Stimulated activated CD8-positive, alpha-beta memory T cell treated with anti-CD3 and anti-CD28 coated beads, Interleukin-2, amount 100 ng/mL, for 1 hour (primary cell): ENCODE measurements around the gene LAIR2.

Experiments
- DNase-seq, 2 donors: peaks; one replicate each; pipeline ENCODE4 v3.0.0-alpha.2; 2020; ENCODE audit warnings: low read depth in 2 of 2

LAIR2 gene, protein sequence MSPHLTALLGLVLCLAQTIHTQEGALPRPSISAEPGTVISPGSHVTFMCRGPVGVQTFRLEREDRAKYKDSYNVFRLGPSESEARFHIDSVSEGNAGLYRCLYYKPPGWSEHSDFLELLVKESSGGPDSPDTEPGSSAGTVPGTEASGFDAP

DNA sequence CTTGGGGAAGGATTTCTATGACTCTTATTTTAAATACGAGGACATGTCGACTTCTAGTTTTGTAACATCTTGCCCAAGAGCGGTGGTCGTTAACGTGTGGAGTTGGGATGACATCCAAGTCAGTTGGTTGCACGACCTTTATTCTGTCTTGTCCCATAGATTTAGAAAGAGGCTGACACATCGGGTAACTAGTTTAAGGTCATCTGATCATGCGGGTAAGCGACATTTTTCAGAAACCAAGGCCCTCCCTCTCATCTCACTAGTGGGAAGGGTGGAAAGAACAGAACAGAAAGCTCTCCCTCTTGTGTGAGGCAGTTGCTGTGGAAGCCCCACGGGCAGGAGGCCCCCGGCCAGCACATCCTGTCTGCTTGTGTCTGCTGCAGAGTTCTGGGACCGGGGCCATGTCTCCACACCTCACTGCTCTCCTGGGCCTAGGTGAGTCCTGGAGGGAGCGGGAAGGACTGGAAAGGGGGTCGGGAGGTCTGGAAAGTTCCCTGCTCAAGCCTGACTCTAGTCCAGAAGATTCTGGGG is at the start of gene LAIR2:
Gene LAIR2 (plus strand): TSS at position 314 of the 531 bp plus-strand sequence. CDS start 88 bp downstream, at position 402.
- DNase-seq = no peak

DNA sequence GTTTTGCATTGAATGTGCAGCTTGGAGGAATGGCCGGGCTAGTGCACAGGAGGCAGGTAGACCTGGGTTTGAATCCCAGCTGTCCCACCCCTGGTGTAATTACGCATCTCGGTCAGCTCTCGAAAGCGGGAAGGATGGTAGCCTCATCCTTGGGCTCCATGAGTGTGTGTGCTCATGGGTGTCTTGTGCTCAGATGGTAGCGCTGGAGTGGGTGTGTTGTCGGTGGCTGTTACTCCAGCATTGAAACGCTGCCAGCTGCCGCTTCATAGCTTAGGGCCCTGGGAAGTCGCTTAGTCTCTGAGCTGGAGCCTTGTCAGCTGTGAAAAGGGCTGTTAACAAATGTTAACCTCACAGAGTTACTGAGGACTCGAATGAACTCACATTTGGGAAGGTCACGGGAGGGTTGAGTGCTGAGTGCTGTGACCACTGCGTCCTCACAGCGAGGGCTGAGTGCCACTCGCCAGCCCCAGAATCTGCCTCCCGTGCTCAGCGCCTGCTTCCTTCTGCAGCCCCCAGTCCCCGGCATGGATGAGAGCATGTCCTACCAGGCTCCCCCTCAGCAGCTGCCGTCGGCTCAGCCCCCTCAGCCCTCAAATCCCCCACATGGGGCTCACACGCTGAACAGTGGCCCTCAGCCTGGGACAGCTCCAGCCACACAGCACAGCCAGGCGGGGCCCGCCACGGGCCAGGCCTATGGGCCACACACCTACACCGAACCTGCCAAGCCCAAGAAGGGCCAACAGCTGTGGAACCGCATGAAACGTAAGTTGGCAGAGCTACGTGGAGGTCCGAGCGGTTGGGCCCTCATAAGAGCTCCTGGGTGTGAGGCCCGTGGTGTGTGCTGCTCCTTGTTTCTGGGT is 48.5 kb upstream of the LAIR2 start:
- DNase-seq = no peak

DNA sequence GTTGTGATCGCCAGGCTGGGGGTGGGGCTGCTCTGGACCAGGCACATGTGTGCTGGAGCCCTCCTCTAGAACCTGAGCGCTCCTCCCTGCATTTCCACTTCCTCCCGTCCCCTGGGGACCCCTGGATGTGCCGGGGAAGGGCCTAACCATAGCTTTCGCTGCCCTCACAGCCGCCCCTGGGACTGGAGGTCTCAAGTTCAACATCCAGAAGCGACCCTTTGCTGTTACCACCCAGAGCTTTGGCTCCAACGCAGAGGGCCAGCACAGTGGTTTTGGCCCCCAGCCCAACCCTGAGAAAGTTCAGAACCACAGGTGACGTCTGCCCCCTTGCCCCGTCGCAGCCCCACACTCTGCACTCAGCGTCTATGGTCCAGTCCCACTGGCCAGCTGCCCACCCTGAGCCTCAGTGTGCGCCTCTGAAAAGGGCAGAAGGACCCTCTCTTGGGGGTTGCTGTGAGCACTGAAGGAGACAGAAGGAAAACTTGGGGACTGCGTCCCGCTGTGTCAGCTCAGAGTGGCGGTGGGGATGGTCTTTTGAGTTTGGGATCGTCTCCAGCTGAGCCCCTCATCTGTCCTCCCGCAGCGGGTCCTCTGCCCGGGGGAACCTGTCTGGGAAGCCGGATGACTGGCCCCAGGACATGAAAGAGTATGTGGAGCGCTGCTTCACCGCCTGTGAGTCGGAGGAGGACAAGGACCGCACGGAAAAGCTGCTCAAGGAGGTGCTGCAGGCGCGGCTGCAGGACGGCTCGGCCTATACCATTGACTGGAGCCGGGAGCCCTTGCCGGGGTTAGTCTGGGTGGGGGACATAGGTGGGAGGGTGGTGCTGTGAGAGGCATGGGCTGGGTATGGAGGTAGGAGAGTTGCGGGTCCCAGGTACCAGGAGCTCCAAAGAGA is 47.6 kb upstream of the LAIR2 start:
- no peak for DNase-seq

DNA sequence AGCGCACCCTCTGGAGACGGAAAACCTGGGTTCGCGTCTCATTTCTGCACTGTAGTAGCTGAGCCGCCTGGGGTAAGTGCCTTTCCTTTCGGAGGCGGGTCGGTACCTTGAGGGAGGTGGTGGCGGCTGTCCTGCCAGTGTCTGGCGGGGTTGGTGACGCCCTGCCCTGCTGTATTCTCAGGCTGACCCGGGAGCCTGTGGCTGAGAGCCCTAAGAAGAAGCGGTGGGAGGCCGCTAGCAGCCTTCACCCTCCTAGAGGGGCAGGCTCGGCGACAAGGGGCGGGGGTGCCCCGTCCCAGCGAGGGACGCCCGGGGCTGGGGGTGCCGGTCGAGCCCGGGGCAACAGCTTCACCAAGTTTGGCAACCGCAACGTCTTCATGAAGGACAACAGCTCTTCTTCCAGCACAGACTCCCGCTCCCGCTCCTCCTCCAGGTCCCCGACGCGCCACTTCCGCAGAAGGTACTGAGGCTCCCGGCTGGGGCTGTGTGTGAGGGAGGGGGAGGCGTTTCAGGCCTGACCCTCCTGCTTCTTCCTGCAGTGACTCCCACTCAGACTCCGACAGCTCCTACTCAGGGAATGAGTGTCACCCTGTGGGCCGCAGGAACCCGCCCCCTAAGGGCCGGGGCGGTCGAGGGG is 46.7 kb upstream of the LAIR2 start:
- no peak for DNase-seq

DNA sequence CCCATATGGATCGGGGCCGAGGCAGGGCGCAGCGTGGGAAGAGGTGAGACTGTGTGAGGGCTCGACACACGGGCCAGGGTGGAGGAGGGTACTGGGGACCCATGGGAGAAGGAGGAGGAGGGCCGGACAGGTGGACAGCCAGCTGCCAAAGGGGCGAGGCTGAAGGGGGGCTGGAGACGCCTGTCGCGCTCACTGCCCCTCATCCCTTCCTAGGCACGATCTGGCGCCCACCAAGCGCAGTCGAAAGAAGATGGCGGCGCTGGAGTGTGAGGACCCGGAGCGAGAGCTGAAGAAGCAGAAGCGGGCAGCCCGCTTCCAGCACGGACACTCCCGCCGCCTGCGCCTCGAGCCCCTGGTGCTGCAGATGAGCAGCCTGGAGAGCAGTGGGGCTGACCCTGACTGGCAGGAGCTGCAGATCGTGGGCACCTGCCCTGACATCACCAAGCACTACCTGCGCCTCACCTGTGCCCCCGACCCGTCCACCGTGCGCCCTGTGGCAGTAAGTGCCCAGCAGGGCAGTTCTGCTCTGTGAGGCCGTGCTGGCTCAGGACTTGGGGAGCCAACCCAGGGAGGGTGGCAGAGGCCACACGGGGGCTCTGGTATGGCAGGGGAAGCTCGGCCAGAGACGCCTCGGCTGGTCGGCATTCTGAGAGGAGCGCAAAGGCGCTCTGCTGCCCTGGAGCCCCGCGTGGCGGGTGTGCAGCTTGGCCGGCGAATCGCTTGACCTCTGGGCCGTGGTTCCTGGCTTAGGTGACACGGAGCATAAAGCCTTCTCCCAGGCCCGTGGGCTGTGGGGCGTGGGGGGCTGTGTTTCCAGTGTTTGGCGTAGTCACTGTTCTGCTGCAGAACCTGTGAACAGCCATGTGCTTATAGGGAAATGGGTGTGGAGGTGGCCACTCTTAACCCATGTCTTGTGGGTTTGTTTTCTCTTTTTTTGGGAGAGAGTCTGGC is 45.9 kb upstream of the LAIR2 start:
- DNase-seq = no peak

DNA sequence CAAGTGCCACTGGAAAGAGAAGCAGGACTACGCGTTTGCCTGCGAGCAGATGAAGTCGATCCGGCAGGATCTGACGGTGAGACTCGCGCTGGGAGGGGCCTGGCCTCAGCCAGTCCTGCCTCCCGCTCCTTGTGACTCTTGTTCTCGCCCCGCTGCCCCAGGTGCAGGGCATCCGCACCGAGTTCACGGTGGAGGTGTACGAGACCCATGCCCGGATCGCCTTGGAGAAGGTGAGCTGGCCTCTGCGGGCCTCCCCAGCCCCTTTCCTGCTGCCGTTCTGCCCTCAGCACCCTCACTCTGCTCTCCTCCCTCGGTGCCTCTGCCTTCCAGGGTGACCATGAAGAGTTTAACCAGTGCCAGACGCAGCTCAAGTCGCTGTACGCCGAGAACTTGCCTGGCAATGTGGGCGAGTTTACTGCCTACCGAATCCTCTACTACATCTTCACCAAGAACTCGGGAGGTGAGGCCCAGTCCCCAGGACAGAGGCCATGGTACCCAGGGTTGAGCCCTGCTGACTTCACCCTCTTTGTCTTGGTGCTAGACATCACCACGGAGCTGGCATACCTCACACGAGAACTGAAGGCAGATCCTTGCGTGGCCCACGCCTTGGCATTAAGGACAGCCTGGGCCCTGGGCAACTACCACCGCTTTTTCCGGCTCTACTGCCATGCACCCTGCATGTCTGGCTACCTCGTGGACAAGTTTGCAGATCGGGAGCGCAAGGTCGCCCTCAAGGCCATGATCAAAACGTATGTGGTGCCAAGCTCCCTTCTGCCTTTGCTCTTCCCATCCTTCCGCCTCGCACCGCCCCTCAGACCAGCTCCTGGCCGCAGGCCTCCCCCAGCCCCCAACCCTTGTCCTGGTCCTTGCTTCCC is 44.6 kb upstream of the LAIR2 start:
- DNase-seq = no peak

DNA sequence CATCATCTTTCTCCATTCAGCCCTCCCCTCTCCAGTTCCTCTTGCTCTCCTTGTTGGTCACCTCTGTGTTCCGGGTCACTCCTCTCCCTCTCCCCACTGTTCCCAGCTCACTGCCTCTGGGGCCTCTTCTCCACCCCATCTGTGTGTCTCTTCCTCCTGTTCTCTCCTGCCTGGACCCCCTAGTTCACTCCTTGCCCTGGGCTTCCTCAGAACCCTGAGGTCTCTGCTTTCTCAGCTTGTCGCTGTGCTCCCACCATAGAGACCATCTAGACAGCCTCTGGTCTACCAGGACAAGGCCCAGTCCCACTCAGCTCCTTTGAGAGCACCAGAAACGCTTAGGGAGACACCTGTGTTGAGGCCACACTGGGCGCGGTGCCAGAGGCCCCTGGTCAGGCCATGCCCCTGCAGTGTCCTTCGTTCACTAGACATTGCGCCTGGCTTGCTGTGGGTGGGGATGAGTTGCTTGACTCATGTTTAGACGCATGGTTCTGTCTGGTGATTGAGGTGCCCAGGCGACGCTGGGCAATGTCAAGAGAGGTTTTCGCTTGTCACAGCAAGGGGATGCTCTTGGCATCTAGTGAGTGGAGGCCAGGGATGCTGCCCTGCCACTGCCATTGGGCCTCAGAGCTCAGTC is 43.9 kb upstream of the LAIR2 start:
- DNase-seq = no peak

DNA sequence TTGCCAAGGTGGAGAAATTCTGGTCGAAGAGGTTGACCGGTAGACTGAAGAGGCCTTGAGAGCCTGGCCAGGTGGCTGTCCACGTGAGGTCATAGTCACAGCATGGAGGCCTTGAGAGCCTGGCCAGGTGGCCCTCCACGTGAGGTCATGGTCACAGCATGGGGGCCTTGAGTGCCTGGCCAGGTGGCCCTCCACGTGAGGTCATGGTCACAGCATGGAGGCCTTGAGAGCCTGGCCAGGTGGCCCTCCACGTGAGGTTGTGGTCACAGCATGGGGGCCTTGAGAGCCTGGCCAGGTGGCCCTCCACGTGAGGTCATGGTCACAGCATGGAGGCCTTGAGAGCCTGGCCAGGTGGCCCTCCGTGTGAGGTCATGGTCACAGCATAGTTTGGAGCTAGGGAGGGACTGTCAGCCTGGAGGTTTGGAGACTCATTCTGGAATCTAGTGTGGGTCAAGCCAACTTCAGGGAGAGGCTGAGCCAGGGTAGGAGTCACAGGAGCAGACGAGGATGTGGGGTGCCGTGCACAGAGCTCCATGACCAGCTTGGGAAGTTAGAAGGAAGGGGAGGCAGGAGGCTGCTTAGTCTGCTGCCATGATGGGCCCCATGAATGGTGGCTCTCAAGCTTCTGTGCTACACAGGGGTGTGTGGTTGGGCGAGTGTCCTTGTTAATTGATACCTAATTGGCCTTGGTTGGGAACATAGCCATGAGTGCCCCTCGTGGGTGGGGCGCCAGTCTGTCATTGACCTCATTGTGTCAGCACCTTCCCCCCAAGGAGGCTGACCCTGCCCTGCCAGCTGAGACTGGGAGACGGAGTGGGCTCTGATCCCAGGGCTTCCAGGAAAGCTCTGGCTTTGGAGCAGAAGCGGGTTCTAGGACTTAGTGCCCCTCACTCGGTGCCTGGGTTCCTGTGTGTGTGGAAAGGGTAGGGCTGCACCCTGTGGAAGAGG is 43.1 kb upstream of the LAIR2 start:
- no peak for DNase-seq

DNA sequence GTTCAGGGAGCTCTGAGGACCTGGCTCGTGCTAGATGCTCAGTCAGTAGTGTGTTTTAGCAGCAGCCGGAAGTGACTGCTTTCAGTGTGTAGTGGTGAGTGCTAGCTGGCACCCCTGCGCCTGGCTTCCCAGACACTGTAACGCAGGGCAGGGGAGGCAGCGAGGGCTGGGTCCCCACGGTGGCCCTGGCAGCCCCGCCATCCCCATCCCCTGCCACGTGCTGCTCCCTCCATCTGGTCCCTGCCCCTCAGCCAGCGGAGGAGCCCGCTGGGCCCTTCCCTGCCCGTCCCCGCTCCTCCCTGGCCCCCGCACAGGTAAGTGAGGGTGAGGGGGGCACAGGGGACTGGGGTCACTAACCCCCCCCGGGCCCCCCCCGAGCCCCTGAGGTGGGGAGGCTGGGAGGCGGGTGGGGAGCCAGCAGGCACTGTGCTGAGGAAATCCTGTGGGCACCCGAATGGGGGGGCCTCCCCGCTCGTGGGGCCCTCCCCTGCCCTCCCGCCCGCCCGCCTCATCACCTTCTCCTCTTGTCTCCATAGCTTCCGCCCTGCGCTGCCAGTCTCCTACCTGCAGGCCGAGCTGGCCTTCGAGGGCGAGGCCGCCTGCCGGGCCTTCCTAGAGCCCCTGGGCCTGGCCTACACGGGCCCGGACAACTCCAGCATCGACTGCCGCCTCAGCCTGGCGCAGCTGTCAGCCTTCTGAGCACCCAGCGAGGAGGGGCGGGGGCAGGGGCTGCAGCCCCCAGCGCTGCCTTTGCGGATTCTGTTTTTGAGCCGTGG is 42.2 kb upstream of the LAIR2 start:
- no peak for DNase-seq

DNA sequence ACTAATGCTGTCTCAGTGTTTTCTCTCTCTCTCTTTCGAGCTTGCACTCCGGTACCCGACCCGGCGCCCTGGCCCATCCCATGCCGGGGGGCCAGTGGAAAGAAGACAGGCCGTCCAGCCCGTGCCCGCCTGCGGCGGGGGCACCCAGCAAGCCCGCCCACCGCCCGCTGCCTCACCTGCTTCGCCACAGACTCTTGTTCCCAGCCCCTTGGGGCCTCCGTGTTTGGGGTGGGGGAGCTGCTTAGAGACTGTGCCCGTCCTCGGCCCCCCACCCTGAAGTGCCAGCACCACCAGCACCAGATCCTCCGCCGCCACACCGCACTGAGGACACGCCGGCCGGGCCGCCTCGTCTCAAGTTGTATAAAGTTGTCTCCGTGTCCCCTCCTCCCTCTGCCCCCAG is 41.4 kb upstream of the LAIR2 start:
- no peak for DNase-seq

DNA sequence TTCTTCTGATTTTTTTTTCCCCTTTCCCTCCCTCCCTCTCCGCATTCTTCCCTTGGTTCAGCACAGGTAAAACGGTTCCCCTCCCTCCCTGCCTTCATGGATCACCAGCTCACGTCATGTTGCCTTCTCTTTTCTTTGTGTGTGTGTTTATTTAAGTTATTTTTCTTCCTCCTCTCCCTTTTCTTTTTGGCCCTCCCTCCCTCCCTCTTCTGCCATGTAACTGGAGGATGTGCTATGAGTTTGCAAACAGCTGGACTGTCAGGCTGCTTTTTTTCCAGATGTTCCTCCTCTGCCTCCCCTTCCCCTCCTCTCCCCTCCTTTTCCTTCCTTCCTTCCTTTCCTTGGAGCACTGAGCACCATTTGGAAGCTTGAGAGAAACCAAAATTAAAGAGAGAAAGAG is 41.0 kb upstream of the LAIR2 start:
- DNase-seq = no peak

DNA sequence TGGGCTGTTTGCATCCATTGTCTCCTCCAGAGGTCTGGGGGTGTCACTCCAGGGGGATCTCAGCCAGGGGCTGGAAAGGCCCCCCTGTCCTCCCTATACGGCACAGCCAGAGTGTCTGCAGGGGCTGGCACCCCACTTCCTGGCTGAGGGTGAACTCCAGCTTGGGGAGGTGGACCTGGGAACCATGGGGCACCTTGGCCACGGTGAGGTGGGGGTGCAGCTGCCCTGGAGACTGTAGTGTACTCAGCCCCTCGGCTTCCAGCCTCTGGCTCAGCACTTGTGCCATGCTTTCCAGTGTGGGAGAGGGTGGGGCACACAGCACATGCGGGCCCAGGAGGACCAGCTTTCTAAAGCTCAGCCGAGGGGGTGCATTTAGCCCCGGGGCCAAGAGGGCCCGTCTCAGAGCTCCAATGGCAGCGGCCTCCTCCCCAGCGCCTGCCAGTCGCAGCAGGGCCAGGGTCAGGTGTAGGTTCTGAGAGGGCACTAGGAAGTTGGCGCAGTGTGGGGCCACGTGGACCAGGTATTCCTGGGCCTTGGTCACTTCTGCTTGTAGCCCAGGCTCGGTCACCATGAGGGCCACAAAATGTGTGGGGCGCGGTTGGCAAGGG is 40.5 kb upstream of the LAIR2 start:
- no peak for DNase-seq

DNA sequence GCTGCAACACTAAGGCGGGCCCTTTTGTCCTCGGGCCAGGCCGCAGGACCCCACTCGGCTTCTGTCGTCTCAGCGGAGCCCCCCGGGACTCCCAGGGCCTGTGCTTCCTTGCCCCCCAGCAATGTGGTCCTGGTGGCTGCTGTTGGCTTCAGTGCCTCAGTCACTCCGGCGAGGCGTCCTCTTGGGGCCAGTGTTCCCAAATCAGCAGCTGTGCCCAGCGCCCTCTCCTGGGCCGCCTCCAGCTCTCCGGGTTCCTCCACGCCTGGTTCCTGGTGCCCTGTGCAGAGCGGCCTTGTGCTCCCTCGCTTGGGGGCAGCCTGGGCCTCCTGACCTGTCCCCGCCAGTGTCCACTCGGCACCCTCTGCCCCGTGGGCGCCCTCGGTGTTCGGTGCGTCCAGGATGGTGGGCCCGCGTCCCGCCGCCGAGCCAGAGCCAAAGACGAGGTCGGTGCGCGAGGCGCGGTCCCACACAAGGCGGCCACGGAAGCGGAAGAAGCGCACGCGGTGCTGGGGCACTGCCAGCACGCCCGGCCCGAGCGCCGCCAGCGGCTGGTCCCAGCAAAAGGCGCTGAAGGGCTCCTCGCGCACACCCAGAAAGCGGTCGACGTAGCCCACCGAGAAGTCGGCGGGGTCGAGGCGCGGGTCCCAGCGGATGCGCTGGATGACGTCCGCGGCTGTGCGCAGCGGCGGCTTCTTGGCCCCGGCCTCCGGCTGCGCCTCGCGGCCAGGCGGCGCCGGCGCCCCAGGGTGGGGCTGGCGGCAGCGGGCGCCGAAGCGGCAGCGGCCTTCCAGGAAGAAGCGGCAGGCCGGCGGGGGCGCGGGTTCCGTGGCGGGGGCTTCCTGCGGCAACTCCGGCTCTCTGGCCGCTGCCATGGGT is 39.7 kb upstream of the LAIR2 start:
- DNase-seq = peak; percentile 35 to 47

DNA sequence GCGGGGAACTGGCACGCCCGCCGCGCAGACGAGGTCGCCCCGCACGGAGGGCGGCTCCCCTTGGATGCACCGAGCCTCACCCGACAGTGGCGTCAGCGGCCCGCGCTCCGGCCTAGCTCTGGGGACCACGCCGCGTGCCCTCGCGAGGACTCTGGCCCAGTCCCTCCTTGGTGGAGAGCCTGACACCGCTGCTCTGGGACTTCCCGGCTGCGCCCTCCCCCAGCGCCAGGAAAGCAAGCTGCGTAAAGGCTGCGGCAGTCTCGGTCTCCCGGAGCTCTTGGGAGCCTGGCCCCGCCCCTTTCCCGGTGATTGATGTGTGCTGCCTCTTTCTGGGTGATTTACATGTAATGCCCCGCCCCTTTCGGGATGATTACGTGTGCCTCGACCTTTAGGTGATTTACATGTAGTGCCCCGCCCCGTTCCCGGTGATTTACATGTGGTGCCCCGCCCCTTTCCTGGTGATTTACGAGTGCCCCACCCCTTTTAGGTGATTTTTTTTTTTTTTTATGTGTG is 39.0 kb upstream of the LAIR2 start, which contains the start of gene LENG9:
Gene LENG9 (minus strand): TSS at position 248 of the 513 bp plus-strand sequence. CDS start 252 bp downstream, outside the sequence.
- peak; percentile 67 to 89 for DNase-seq

DNA sequence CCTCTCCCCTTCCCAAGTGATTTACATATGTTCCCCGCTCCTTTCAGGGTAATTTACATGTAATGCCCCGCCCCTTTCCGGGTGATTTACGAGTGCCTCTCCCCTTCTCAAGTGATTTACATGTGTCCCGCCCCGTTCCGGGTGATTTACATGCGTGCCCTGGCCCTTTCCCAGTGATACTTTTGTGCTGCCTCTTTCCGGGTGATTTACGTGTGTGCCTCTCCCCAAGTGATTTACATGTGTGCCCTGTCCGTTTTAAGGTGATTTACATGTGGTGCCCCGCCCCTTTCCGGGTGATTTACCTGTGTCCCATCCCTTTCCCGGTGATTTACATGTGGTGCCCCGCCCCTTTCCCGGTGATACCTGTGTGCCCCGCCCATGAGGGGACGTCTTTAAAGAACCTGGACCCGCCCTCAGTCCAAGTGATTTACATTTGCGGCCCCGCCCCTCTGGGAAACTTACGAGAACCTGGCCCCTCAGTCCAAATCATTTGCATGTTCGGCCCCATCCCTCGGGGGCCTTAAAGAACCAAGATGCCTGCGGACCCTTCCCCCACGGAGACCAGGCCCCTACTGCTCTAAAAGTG is 38.5 kb upstream of the LAIR2 start:
- DNase-seq = peak; percentile 42 to 64
